Fibroblast of skin of abdomen (primary cell): Measurements from ENCODE around the gene RBM45. TPM values are rescaled to one million over a fixed set of nuclear protein-coding genes. Genes with fewer than 3 reads are reported as not detected.
A peak's percentile ranks its signal among the peaks of the same experiment; 100 is the strongest.
"Not testable (repeated sequence)": the region's sequence is repeated elsewhere in the genome, so short reads cannot be mapped to it uniquely, and the experiment has no call there.

Source experiments
- DNase-seq: peaks from one replicate; pipeline ENCODE4 v3.0.0-alpha.2; 2013
- polyA plus RNA-seq, 2 experiments: library from polyadenylated mRNA; unstranded; fragments of 120-200 nt; gene quantifications; one replicate each; pipeline ENCODE4 v1.2.1, GENCODE V29; 2013; ENCODE audit not compliant: insufficient read length in 2 of 2

Gene RBM45
- 14.4 TPM for polyA plus RNA-seq (2013, experiment 1 of 2; ENCODE audit: insufficient read length)
- polyA plus RNA-seq (2013, experiment 2 of 2; ENCODE audit: insufficient read length), result 12.8 TPM

GRCh38 chr2:178112202-178113152, at the start of gene RBM45:
Gene RBM45 (plus strand): TSS chr2:178112437. CDS start chr2:178112547, 110 bp downstream.
- peak; percentile 89 for DNase-seq

DNA sequence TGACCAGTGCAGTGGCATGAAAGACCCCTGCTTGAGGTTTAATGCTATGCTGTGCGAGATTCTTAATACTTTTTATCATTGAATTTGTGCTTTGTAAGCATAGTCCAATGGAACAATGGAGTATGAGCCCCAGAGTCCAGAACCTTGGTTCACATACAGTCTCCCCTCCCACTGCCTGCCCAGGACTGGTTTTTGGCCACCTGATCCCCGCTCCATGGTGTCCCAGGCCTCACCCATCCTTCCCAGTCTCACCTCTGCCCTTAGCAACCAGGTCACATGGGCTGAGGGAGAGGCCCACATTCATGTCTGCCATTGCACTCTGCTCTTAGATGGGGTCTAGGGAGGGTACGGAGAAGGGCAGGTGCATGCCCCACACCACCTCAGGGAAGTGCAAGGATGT, 45.9 kb upstream of the RBM45 start:
- DNase-seq, result no peak

- peak; percentile 21 for DNase-seq
These were observed 45.2 kb upstream of the RBM45 start for GRCh38 chr2:178066890-178067669.

DNA sequence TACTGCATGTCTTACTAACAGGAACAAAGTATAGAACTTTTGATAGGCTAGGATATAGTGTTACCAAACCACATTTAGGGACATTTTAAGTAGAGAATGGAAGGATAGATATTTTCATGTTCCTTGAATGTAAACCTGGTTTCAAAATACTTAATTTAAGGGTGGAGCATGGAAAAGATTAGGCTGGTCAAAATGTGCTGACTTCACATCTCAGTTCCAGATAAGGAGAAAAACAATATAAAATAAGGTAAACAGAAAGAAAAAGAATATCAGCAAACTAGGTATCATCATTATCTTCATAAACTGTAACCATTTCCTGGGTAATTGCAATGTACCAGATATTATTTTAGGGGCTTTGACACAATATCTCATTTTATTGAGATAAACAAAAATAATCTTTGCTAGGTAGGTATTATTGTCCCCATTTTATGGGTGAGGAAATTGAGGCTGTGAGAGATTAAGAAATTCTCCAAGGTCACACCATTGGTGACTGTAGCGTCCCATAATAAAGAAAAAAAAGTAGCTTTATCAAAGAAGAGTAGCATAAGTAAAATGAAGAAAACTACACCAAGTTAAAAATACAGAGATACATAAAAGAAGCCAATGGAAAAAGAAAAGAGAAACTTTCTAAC, 43.3 kb upstream of the RBM45 start:
- DNase-seq, result no peak

GRCh38 chr2:178069551-178069950, 42.7 kb upstream of the RBM45 start:
- no peak for DNase-seq

GRCh38 chr2:178070824-178071223, 41.4 kb upstream of the RBM45 start:
- DNase-seq, result no peak

DNA sequence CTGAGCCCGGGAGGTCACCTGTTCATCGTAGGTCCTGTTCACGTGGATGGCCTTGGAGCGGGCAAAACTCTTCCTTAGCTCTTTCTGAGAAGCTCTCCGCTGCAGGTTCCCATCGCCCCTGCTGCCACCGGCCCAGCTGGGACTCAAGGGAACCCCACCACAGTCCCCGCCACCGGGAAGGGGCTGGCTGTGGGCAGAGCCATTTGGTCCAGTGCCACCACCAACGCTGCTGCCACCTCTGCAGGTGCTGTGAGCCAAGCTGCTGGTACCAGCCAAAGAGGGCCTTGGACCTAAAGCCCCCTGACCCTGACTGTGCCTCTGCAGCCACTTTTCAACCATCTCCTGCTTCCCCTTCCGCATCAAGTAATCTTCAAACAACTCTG, 40.2 kb upstream of the RBM45 start:
- no peak for DNase-seq

DNA sequence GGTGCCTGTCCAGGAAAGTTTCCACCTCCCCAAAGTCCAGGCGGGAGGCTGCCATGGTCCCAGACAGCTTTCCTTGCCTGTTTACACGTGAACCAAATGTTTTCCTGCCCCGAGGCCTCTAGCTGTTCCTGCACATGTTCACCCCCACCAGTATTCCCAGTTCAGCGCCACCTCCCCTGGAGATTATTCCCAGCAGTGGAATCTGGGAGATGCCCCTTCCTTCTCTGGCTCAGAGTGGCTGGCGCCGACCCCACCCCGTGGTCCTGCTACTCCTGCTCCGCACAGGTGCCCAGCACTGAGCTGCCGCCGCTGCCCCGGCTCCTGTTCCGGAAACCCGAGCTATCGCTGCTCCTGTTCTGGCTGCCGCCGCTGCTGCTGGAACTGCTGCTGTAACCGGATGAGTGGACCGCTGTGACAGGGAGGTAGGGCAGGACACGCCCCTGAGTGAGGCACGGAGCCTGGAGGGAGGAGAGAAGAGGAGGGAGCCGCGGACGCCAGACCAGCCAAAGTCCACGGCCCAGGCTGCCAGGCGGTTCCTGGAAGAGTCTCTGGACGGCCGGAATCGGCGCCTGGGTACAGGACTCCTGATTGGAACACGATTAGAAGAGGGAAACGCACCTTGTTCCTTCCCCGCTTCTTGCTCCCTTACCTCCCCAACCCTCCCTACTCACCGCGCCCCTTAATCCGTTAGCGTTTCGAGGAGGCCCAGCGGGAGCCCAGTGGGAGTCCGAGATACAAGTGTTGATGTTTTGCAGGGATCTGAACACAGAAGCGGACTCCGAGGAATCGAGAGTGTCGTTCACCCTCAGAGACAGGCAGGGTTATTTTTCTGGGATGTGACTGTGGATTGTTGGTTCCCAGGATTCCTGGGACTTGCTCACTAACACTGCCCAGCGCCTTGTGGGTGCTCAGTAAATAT, 39.6 kb upstream of the RBM45 start, which contains the start of gene PDE11A:
Gene PDE11A (minus strand): TSS at position 395 of the 919 bp plus-strand sequence. CDS start 340 bp downstream, at position 55.
- DNase-seq, result peak; percentile 73

GRCh38 chr2:178074123-178075005, 37.9 kb upstream of the RBM45 start:
- DNase-seq, result peak; percentile 19

DNA sequence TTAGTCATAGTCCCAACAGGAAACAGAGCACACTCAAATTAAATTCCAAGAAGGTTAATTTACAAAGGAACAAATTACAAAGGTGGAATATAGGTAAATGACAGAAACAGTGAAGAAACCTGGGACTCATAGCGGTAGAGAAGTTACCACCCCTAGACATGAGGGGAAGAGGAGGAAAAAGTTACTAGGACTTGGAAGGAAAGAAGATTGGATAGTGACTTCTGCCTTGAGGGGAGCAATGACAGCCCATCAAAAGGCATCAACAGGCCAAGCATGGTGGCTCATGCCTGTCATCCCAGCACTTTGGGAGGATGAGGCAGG, 37.3 kb upstream of the RBM45 start:
- no peak for DNase-seq

- no peak for DNase-seq
These were observed 36.1 kb upstream of the RBM45 start for GRCh38 chr2:178076130-178076529.

- not testable (repeated sequence) for DNase-seq
These were observed 33.0 kb upstream of the RBM45 start for GRCh38 chr2:178079279-178079678.

- DNase-seq, result no peak
These were observed 29.7 kb upstream of the RBM45 start for GRCh38 chr2:178082408-178083045.

- no peak for DNase-seq
These were observed 28.0 kb upstream of the RBM45 start for GRCh38 chr2:178084273-178084672.

GRCh38 chr2:178088774-178089270, 23.4 kb upstream of the RBM45 start:
- DNase-seq, result no peak

DNA sequence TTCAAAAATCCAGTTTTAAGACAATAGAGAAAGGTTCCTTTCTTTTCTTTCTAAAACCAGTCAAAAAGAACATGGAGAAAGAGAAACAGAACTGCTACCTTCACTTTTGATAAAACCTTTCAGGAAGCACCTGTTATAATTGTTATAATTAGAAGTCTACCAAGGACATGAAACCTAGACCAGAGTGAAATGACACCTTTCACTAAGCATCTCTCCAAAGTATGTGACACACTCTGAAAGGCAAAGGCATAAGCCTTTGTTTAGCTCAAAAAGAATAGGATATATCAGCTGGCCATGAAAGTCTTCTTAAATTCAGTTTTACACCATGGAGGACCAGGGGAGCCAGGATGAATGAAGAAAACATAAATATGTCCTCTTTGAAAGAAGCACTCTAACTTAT, 18.8 kb upstream of the RBM45 start:
- no peak for DNase-seq

- DNase-seq, result peak; percentile 4
These were observed 10.7 kb upstream of the RBM45 start for GRCh38 chr2:178101321-178102079.

GRCh38 chr2:178105566-178105965, 6.7 kb upstream of the RBM45 start:
- DNase-seq, result no peak

DNA sequence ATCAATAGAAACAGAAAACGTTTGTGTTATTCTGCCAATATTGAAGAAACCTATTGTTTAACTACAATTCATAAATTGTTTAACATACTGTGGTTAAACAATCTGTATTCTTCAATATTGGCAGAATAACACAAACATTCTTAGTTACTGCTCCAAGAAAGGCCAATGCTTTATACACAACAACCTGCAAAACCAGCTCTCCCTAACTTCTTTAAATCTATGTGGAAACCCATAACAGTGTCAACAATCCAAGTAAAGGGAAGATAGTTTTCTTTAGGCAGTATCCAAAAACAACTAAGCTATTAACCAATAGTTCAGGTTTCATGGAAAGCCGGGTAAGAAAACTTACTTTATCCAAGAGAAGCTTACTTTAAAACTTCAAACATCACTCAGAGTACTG, 6.2 kb upstream of the RBM45 start:
- DNase-seq, result no peak
